ENCODE measurements around the gene MARCKSL1. TPM values are rescaled to one million over a fixed set of nuclear protein-coding genes. Genes with fewer than 3 reads are reported as not detected.

Gene MARCKSL1
- total and polyA plus RNA-seq, 2 of the 13 experiments (the other 11 are each of a cell fraction or from before 2014, with no cell fraction given) = 81.9 to 155 TPM

DNA sequence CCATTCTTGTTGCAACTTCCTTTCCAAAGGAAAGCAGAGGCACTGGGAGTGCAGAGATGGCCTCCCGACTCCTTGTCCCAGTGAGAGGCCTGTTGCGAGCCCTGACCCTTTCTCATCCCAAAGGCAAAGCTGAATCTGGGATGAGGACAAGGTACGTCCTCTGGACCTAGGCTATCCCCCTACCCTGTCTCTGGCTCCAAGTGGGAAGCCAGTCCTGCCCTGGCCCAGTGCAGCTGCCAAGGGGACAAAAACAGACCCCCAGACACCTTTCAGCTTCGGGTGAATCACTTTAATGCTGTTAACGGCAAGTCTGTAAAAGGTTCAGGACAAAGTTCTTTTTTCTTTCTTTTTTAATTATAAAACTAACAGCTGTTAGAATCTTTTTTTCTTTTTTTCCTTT lies 28.8 kb upstream of the MARCKSL1 start (continued):
- TF ChIP-seq, protein P1, sequence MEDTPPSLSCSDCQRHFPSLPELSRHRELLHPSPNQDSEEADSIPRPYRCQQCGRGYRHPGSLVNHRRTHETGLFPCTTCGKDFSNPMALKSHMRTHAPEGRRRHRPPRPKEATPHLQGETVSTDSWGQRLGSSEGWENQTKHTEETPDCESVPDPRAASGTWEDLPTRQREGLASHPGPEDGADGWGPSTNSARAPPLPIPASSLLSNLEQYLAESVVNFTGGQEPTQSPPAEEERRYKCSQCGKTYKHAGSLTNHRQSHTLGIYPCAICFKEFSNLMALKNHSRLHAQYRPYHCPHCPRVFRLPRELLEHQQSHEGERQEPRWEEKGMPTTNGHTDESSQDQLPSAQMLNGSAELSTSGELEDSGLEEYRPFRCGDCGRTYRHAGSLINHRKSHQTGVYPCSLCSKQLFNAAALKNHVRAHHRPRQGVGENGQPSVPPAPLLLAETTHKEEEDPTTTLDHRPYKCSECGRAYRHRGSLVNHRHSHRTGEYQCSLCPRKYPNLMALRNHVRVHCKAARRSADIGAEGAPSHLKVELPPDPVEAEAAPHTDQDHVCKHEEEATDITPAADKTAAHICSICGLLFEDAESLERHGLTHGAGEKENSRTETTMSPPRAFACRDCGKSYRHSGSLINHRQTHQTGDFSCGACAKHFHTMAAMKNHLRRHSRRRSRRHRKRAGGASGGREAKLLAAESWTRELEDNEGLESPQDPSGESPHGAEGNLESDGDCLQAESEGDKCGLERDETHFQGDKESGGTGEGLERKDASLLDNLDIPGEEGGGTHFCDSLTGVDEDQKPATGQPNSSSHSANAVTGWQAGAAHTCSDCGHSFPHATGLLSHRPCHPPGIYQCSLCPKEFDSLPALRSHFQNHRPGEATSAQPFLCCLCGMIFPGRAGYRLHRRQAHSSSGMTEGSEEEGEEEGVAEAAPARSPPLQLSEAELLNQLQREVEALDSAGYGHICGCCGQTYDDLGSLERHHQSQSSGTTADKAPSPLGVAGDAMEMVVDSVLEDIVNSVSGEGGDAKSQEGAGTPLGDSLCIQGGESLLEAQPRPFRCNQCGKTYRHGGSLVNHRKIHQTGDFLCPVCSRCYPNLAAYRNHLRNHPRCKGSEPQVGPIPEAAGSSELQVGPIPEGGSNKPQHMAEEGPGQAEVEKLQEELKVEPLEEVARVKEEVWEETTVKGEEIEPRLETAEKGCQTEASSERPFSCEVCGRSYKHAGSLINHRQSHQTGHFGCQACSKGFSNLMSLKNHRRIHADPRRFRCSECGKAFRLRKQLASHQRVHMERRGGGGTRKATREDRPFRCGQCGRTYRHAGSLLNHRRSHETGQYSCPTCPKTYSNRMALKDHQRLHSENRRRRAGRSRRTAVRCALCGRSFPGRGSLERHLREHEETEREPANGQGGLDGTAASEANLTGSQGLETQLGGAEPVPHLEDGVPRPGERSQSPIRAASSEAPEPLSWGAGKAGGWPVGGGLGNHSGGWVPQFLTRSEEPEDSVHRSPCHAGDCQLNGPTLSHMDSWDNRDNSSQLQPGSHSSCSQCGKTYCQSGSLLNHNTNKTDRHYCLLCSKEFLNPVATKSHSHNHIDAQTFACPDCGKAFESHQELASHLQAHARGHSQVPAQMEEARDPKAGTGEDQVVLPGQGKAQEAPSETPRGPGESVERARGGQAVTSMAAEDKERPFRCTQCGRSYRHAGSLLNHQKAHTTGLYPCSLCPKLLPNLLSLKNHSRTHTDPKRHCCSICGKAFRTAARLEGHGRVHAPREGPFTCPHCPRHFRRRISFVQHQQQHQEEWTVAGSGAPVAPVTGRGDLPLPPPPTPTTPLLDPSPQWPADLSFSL (CRISPR knock-in tag; IDR thresholded peaks at IDR 0.05) = no peak

DNA sequence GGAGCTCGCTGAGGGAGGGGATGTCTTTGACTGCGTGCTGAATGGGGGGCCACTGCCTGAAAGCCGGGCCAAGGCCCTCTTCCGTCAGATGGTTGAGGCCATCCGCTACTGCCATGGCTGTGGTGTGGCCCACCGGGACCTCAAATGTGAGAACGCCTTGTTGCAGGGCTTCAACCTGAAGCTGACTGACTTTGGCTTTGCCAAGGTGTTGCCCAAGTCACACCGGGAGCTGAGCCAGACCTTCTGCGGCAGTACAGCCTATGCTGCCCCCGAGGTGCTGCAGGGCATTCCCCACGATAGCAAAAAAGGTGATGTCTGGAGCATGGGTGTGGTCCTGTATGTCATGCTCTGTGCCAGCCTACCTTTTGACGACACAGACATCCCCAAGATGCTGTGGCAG lies 27.7 kb upstream of the MARCKSL1 start:
- ATAC-seq (no peak; the same call in 2 of the 3 replicates), FAIRE-seq (no peak), DNase-seq (ENCODE audit: low spot score) (no peak)
- in situ Hi-C loops (cut with HindIII; ENCODE audit: extremely low pct_ligation_motif_present, low pct_unique_long_range_greater_than_20kb) (no loop called here), intact Hi-C loops (cut with micrococcal nuclease; ENCODE audit: unreplicated experiment) (no loop called here)
- no peak overlapping the region for H2AFZ ChIP-seq (ENCODE audit: low read length)
- H3K4me1 ChIP-seq (ENCODE audit: insufficient read depth, low read length) = peaks cover 7% of the 10 kb centered on the region
- H3K79me2 ChIP-seq (ENCODE audit: insufficient read depth, low read length) = no peaks in the 10 kb centered on the region
- no peak overlapping the region for H3K27ac ChIP-seq (ENCODE audit: extremely low read length, insufficient read depth, low read length)
- BruUV-seq (replicated peaks) = no TSS peak
- 100% methylated on average over 1 of the region's 12 CpGs for WGBS (ENCODE audit: low lambda C conversion rate)
- ChIA-PET POLR2A (interaction anchor here (1.2 to 2.3 kb wide), 3 partner anchors 12 to 31 kb away, joined by 3 to 11 read pairs (median 4); partner anchors contain the start of gene BSDC1), CTCF (ENCODE audit: low intra/inter-chr PET ratio, low total read pairs) (no interaction called here)
- H3K36me3 ChIP-seq (replicated peaks in 1 of 2; ENCODE audit: control insufficient read depth in 1 of 2, insufficient read depth in 2 of 2, low read length in 2 of 2) = peaks cover 15 to 50% of the 10 kb centered on the region in 2 experiments
- no peak overlapping the region for H3K4me3 ChIP-seq (replicated peaks in 1 of 3; ENCODE audit: insufficient read depth in 1 of 3, low read depth in 2 of 3, low read length in 3 of 3)
- no peak for TF ChIP-seq ZSCAN9 (CRISPR knock-in tag; IDR thresholded peaks at IDR 0.05; ENCODE audit: borderline replicate concordance)
- peak; percentile 73 for TF ChIP-seq AGO2 (optimal IDR thresholded peaks at IDR 0.05; ENCODE audit: low read depth, low read length)
- no peaks in the 10 kb centered on the region for H4K20me1 ChIP-seq (ENCODE audit: insufficient read depth, low read length)
- no peak overlapping the region for H3K4me2 ChIP-seq (ENCODE audit: low read depth, low read length)
- no peak overlapping the region for H3K9ac ChIP-seq (ENCODE audit: insufficient read depth, low read depth, low read length)
- H3K27me3 ChIP-seq (ENCODE audit: control insufficient read depth in 1 of 2, insufficient read depth in 2 of 2, low read length in 2 of 2) = no peaks in the 10 kb centered on the region
- no peaks in the 10 kb centered on the region for H3K9me3 ChIP-seq (ENCODE audit: low read length)

Measured in HepG2 (cell line).